A673 (cell line): Measurements from ENCODE around the gene TMOD1.

Experiments used
- CTCF ChIP-seq: fragments of 300-800, 200-600 bp; sonication (generic); conservative IDR thresholded peaks from 2 replicates; pipeline ENCODE4 v1.5.1; 2017; ENCODE audit warnings: low read depth, mild to moderate bottlenecking, antibody characterized with exemption, low read length, moderate library complexity, mixed read lengths
- EZH2 ChIP-seq: fragments of 200-600 bp; sonication (generic); IDR thresholded peaks from 2 replicates; pipeline ENCODE4 v1.6.1; 2017; ENCODE audit warnings: borderline replicate concordance, low read depth, mild to moderate bottlenecking, mixed read lengths, antibody characterized with exemption, low read length; ENCODE audit not compliant: poor library complexity, severe bottlenecking

- TF ChIP-seq CTCF (no peak), EZH2 (no peak)
These were observed 74.3 kb downstream of the TMOD1 start for GRCh38 chr9:97575673-97576200.
